HG02678 (cell line): ENCODE results near the gene MISP.

Experiments
- ATAC-seq: cut with Tn5 transposase; IDR thresholded peaks from one replicate; pipeline ENCODE4 v1.9.1; 2021; ENCODE audit warnings: mild to moderate bottlenecking, moderate library complexity; ENCODE audit not compliant: unreplicated experiment

Gene MISP

DNA sequence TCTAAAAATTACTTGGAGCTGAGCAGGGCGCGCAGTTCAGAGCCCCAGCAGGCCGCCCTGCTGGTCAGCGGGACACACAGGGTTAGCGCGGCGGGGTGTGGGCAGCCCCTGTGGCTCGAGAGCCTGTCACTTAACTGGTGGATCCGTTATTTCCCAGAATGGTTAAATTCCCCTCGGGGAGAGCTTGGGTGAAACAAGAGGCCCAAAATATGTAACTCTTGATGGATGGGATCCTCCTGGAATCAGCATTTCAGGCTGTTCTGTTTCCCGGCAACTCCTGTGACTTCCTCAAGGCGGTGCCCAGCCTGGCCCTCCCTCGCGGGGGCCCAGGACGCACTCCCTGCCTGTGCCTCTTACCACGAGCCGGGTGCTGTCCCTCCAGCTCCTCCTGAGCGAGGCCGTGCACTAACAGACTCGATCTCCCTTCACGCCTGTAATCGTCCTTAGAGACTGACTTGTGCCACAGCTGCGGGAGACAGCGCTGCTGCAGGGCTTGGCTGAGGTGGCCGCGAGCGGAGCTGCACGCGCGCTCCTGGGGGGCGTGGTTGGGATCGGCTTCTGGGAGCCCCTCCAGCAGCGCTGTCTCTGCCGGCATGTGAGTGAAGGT, 56.0 kb downstream of the MISP start:
- no peak for ATAC-seq

DNA sequence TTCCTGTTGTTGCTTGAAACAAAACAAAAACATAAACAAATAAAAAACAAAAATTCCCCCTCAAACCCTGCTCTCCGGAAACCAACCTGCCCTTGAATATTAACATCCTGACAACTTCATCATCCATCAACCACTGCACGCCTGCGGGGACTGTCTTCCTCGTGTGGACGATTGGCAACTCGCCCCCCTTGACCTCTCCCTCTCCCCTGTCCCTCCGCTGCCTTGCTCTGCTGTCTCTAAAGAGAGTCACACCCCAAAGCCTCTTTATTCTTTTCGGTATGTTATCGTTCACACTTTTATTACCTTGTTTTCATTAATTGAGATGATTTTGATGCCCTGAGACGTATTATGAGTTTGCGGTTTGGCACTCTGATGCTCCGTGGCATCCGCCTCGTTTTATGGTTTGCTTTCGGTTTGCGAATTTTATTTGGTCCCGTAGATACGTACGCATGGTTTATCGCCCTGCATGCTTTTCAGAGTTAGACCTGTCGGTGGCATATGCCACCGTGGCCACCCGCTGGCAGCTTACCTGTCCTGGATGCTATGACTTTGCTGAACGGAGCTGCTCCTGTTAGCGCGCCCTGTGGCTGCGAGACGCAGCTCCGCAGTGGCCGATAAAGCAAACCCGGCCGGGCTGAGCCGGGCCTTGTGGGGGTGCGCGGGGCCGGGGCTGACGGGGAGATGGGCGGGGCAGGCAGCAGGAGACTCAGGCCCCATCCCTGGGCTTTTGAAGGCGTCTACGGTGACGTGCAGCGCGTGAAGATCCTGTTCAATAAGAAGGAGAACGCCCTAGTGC, 56.9 kb downstream of the MISP start:
- no peak for ATAC-seq

DNA sequence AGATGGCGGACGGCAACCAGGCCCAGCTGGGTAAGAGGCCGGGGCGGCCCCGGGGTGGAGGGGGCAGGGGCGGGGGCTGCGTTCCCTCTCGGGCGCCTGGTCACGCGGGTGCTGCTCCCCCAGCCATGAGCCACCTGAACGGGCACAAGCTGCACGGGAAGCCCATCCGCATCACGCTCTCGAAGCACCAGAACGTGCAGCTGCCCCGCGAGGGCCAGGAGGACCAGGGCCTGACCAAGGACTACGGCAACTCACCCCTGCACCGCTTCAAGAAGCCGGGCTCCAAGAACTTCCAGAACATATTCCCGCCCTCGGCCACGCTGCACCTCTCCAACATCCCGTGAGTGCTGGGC, 57.5 kb downstream of the MISP start:
- no peak for ATAC-seq

DNA sequence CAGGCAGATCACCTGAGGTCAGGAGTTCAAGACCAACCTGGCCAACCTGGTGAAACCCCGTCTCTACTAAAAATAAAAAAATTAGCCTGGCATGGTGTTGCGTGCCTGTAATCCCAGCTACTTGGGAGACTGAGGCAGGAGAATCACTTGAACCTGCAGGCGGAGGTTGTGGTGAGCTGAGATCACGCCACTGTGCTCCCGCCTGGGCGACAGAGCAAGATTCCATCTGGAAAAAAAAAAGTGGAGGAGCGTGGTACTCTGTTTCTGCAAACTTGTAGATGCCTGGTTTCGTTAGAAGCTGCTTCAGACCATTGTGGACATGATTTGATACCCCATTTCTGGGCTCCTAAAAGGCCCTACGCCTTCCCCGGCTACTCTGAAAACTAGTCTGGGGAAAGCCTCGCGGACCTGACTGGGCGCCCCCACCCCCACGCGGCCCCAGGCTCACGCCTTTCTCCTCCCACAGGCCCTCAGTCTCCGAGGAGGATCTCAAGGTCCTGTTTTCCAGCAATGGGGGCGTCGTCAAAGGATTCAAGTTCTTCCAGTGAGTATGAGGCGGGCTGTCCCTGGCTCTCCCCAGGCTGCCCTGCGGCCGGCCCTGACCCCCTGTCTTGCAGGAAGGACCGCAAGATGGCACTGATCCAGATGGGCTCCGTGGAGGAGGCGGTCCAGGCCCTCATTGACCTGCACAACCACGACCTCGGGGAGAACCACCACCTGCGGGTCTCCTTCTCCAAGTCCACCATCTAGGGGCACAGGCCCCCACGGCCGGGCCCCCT, 59.4 kb downstream of the MISP start:
- ATAC-seq = no peak

DNA sequence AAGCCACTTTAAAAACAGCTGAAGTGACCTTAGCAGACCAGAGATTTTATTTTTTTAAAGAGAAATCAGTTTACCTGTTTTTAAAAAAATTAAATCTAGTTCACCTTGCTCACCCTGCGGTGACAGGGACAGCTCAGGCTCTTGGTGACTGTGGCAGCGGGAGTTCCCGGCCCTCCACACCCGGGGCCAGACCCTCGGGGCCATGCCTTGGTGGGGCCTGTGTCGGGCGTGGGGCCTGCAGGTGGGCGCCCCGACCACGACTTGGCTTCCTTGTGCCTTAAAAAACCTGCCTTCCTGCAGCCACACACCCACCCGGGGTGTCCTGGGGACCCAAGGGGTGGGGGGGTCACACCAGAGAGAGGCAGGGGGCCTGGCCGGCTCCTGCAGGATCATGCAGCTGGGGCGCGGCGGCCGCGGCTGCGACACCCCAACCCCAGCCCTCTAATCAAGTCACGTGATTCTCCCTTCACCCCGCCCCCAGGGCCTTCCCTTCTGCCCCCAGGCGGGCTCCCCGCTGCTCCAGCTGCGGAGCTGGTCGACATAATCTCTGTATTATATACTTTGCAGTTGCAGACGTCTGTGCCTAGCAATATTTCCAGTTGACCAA, 60.1 kb downstream of the MISP start:
- no peak for ATAC-seq

DNA sequence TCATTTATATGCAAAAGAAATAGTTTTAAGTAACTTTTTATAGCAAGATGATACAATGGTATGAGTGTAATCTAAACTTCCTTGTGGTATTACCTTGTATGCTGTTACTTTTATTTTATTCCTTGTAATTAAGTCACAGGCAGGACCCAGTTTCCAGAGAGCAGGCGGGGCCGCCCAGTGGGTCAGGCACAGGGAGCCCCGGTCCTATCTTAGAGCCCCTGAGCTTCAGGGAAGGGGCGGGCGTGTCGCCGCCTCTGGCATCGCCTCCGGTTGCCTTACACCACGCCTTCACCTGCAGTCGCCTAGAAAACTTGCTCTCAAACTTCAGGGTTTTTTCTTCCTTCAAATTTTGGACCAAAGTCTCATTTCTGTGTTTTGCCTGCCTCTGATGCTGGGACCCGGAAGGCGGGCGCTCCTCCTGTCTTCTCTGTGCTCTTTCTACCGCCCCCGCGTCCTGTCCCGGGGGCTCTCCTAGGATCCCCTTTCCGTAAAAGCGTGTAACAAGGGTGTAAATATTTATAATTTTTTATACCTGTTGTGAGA, 60.7 kb downstream of the MISP start:
- ATAC-seq = no peak

DNA sequence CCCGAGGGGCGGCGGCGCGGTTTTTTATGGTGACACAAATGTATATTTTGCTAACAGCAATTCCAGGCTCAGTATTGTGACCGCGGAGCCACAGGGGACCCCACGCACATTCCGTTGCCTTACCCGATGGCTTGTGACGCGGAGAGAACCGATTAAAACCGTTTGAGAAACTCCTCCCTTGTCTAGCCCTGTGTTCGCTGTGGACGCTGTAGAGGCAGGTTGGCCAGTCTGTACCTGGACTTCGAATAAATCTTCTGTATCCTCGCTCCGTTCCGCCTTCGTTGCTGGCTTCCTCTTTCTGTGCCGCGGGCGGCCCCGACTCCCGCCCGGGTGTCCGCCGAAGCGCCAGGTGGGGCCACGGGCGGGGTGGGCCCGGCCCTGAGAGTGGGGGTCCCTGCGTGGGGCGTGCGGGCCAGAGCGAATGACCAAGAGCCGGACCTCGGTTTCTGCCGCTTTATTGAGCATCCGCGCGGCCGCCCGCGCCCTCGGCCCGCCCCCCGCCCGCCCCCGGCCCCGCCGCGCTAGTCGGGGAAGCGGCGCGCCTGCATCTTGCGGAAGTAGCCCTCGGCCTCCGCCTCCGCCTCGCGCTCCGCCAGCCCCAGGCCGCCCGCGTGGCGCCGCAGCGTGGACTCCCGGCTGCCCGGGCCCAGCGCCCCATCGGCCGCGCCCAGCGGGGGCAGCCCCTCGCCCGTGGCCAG, 61.3 kb downstream of the MISP start:
- ATAC-seq = no peak

DNA sequence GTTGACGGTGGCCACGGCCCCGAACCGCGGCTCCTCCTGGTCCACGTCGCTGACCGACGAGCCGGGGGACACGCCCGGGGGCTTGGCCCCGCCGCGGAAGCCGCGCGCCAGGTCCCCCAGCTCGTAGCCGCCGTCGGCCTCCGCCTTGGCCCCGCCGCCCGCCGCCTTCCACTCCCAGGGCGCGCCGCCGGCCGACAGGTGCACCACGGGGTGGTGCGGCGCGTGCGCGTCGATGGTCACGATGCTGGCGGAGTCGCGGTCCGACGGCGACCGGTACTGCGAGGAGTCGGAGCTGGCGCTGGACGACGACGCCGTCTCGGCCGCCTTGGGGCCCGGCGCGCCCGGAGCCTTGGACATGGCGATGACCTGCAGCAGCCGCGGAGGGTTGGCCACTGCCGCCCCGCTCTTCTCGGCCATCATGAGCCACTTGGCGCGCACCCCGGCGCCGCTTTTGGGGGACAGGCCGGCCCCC, 61.9 kb downstream of the MISP start:
- no peak for ATAC-seq

DNA sequence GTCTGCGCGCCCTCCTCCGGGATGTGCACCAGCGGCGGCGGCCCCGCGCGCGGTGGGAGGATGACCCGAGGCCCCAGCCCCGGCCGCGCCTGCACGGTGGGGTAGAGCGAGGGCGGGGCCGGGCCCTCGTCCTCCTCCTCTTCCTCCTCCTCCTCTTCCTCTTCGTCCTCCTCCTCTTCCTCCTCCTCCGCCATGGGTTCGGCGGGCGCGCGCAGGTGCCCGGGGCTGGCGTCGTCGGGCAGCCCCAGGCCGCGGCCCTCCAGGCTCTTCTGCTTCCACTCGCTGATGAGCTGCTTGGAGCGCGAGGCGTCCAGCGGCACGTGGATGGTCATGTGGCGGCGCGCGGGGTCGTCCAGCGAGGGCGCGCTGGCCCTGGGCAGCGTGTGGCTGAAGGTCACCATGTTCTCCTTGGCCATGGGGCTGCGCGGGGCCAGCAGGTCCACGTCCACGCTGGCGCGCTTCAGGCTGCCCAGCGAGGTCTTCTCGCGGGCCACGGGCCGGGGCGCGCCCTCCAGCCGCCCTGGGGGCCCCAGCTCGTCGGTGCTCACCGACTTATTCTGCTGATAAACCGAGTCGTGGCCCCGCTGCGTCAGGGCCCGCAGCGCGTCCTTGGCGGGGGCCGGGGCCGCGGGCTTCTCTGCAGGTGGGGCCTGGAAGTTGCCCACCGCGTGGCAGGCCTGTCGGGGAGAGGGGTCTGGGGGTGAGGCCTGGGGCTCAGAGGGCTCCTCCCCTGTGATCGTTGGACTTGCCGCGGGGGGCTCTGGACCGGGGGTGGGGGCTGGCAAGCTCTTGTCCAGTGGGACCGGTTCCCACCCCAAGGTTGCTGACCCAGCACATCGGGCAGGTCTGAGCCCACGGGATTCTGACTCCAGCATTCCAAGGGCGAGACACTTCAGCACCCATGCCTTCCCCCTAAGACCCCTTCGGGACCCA, 62.6 kb downstream of the MISP start:
- no peak for ATAC-seq
